HS-27A (cell line): ENCODE measurements around the gene EEFSEC.

Experiments
- DNase-seq: peaks from one replicate; pipeline ENCODE4 v3.0.0-alpha.2; 2012; ENCODE audit warnings: low read depth, missing footprints

Gene EEFSEC, protein sequence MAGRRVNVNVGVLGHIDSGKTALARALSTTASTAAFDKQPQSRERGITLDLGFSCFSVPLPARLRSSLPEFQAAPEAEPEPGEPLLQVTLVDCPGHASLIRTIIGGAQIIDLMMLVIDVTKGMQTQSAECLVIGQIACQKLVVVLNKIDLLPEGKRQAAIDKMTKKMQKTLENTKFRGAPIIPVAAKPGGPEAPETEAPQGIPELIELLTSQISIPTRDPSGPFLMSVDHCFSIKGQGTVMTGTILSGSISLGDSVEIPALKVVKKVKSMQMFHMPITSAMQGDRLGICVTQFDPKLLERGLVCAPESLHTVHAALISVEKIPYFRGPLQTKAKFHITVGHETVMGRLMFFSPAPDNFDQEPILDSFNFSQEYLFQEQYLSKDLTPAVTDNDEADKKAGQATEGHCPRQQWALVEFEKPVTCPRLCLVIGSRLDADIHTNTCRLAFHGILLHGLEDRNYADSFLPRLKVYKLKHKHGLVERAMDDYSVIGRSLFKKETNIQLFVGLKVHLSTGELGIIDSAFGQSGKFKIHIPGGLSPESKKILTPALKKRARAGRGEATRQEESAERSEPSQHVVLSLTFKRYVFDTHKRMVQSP

DNA sequence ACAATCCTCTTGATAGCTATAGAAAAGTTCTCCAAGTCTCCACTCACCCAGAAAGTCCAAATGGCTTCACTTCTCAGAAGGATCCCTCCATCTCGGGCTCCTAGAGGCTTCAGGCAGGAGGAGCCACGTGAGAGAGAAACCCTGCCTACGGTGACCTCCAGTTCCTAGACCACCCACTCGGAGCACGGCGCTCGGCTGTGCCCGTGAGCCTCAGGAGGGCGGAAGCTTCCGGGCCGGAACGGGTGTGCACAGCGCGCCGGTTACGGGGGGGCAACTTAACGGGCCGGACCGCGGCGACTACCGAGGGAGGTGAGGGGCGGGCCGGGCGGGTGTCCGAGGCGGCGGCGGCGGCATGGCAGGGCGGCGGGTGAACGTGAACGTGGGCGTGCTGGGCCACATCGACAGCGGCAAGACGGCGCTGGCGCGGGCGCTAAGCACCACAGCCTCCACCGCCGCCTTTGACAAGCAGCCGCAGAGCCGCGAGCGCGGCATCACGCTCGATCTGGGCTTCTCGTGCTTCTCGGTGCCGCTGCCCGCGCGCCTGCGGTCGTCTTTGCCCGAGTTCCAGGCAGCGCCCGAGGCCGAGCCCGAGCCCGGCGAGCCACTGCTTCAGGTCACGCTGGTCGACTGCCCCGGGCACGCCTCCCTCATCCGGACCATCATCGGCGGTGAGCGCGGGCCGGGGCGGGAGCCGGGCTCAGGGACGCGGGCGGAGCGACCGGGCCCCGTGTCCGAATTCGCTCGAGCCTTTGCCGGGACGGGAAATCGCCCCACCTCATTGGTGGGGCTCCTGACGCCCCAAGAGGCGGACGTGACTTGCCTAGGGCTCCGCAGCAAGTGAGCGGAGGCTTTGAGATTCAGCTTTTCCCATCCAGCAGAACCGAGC, at the start of gene EEFSEC:
TSS of gene EEFSEC (plus strand) at position 326 of the 886 bp plus-strand sequence. CDS start at position 353, 27 bp downstream.
- DNase-seq: peak; percentile 59

DNA sequence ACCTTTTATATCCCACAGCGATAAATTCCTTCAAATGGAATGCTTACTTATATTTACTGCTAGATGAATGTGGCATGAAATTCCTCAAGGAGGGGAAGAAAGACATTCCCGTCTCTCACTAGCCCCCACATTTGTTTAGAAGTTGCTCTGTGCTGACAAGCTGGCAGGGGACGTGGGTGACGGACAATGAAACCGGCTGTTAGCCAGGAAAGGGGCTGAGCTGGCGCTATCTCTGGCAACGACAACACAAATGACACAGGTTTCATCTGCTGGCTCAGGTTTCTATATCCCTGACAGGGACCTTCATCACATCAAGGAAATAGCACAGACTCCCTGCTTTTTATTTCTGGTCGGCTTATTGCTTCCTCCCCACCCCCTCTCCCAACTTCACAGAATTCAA, 45.4 kb upstream of the EEFSEC start:
- DNase-seq: no peak

DNA sequence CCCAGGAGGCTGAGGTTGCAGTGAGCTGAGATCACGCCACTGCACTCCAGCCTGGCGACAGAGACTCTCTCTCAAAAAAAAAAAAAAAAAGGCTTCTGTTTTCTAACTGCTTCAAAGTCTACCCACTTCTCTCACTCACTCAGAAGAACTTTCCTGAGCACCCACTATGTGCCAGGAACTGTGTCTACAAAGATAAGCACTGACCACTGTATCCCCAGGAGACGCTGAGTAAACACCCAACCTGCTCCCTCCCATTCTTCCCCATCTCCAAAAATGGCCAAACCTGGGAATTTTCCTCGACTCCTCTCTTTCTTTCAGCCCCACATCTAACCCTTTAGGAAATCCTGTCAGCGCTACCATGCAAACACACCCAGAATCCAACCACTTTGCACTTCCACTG, 42.1 kb upstream of the EEFSEC start:
- DNase-seq: no peak

DNA sequence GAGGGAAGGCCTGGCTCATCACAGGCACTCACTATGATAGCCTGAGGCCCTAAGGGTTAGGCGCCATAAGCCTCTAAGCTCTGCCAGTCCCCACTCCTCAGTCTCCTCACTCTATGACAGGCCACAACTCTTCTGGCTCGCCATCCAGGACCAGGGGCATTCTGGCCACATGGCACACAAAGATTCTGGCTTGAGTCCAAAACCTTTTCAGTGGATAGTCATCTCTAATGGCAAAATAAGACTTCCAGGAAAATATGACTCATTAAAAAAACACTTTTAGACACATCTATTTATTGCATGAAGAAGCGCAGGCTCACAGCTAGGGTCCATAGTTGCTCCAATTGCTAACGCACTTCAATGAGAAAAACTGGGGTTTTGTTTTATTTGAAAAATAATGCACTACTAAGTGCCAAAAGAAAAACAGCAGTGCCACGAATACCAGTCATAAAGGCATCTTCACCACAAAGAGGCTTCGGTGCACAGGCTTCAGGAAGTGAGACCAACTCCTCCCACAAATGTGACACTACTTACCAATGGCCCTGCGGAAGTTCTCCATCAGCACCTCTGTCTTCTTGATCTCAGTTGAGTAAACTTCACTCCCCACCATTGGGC, 40.8 kb upstream of the EEFSEC start:
- peak; percentile 78 for DNase-seq

DNA sequence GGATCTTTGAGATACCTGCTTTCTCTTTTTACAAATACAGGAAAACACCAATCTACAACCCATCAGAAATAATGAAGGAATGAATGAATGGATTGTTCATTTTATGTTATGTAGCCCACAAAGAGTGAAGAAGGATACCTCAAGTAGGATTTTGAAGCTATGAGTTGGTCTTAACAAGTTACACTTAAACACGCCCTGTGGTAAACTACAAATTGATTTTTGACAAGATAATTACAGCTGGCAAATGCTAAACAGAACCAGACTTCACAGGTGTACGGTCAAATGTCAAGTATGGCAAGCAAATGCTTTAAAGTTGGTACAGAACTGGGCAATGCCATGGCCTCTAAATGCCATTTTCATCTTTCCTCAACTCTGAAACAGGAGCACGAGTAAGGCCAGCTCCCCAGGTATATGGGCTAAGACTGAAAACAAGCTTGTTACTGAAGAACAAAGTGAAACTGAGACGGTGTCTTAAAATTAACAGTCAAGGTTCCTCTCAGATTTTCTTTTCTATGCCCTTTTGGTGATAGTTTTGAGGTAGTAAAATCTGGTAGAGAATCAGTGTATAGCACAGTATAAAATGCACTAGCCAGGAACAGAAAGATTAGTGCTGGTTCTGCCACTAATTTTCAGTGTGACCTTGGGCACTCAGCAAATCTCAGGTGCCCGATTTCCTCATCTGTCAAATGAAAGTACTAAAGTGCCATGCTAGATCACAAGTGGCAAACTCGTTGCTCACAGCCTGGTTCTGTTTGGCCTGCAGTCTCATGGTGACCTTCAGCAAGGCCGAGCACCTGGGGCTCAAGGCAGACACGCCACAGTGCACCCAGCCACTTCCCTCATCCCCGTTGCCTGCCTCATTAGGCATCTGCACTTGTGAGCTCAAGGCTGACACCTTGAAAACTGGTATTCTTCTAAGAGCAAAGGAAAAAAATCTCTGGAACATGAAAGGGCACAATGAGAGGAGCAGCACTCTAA, 39.2 kb upstream of the EEFSEC start:
- DNase-seq: no peak

DNA sequence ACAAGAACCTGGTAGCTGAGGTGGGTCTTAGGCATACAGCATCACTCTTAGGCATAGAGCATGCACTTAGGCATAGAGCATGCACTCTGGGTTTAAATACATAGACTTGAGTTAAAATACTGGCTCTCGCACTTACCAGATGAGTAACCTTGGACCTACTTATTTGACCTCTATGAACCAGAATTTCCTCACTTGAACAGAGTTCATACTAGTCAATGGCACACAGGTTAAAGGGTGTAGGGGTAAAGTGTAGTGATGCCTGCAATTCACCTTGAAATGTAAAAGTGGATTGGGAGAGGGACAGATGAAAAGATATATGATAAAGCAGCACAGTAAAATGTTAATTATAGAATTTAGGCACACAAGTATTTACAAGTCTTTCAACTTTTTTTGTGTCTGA, 31.3 kb upstream of the EEFSEC start:
- no peak for DNase-seq

DNA sequence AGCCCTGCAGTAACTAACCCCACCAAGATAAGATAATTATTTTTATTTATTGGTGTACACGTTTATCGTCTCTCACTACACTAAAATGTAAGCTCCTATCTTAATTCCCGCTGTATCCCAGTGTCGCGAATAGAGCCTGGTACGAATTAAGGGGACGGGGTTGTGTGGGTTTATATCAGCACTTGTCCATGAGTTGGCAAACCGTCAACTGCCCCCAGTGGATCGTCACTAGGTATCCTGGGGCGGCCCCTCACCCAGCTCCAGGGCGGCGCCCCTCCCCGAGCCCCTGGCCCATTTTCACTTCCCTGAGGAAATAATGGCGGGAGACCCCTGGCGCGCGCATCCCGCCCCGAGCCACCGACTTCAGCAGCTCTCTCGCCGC, 30.1 kb upstream of the EEFSEC start:
- no peak for DNase-seq

DNA sequence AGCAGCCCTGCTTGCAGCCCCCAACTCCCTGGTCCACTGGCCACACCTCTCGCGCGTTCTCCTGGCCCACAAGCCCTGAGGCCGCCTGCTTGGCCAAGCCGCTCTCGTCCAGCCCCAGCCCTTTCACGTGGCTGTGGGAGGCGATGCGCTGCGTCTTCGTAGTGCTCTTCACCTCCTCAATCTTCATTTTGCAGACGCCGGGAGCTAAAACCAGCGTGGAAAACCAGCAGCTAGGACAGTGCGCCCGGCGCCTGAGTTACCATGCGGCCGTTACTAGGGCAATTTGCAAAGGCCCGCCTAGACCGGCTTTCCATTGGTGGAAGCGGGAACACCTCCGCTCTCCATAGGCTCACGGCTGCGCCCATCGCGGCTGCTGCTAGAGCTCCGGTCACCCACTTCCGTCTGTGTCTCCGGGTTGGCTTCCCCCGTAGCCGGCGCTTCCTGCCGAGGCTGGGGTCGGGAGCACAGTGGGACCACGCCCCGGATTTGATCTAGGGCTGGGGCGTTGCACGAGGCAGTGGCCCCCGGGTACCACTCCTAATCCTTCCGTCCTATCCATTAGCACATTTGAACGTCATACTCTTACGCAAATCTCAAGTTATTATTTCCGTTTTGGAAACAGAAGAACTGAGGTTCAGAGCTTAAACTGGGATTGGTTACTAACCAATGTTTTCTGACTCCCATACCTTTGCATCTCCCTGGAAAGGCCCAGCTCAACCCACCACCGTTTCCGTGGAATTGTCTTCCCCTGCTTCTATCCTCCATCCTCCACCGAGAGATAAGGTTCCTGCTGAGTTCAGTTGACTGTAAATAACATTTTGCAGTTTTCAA, 29.5 kb upstream of the EEFSEC start, which contains the start of gene RUVBL1:
TSS of gene RUVBL1 (minus strand) at position 275 of the 831 bp plus-strand sequence. CDS start at position 187, 88 bp downstream.
- peak; percentile 90 for DNase-seq

DNA sequence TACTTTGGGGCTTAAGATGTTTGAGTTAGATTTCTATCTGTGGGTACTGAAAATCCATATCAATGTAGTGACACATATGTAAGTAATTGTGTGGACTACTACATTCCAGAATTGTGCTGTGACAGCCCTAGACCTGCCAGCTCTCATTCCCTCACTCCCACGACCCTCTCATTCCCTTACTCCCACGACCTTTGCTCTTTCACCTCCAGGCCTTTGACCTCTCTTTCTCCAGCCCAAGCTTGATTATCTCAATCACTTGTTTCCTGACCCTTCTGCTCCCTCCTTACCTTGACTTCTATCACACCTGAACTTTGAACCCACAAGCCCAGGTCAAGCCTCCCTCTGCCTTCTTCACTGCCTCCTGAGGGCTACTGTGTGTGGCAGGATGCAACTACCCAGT, 26.0 kb upstream of the EEFSEC start:
- DNase-seq: no peak

DNA sequence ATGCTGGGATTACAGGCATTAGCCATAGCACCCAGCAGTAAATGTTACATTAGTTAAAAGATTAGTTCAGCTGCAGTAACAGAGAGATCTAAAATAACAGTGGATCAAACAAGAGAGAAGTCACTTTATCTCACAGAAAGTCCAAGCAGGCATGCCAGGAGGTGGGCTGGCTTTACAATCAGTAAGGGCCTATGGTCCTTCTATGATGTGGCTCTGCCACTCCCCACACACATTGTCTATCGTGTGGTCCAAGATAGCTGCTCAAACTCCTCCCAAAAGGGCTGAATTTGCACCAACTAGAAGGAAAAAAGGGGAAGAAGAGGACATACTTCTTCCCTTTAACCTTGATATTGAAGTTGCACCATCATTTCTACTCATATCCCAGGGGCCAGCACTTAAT, 25.0 kb upstream of the EEFSEC start:
- no peak for DNase-seq

DNA sequence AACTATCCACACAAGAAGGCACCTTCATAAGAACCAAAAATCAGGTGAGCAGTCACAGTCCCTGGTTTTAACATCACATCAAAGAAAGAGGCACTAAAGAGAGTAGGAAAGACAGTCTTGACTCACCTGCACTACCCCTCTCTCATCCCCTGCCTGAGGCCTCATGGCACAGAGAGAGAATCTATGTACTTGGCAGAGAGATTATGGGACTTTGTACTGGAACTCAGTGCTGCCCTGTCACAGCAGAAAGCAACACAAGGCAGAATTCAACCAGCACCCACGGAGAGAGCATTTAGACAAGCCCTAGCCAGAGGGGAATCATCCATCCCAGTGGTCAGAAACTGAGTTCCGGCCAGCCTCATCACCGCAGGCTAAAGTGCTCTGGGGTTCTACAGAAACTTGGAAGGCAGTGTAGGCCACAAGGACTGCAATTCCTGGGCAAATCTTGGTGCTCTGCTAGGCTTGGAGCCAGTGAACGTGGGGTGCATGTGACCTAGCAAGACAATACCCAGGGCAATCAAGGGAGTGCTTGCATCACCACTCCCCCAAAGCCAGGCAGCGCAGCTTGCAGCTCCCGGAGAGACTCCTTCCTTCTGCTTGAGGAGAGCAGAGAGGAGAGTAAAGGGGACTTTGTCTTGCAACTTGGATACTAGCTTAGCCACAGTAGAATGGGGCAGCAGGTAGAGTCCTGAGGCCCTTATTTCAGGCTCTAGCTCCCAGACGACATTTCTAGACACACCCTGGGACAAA, 21.2 kb upstream of the EEFSEC start:
- DNase-seq: no peak

DNA sequence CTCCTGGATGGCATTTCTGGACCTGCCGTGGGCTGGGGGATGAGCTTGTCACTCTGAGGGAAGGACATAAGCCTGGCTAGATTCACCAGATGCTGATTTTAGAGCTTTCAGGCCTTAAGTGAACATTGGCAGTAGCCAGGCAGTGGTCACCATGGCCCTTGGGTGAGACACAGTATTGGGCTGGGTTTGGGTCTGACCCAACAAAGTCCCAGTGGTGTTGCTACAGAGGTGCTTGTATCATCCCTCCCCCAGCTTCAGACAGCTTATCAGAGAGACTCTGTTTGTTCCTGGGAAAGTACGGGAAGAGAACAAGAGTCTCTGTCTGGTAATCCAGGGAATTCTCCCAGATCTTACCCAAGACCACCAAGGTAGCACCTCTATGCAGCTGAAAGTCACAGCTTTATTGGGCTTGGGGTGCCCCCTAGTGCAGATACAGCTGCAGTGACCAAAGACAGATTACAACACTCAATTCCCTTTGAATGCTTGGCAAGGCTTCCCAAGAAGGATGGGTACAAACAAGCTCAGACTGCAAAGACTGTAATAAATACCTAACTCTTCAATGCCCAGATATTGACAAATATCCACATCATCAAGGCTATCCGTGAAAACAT, 19.9 kb upstream of the EEFSEC start:
- no peak for DNase-seq

DNA sequence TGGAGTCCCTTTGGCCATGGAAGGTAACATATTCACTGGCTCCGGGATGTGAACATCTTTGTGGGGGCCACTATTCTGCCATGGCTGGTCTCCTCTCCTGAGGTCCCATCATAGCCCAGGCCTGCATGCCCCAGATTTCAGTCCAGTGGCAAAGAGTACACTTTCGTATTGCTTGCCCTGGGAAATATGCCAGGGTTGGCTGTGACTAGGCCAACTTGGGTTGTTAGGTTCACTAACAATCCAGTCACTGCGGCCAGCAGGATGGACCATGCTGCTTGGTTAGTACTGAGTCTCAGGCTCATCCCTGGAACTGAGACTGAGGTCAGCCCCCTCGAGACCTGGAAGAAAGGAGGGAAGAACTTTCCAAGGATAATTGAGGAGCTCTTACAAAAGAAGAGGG, 9.8 kb upstream of the EEFSEC start:
- DNase-seq: no peak

DNA sequence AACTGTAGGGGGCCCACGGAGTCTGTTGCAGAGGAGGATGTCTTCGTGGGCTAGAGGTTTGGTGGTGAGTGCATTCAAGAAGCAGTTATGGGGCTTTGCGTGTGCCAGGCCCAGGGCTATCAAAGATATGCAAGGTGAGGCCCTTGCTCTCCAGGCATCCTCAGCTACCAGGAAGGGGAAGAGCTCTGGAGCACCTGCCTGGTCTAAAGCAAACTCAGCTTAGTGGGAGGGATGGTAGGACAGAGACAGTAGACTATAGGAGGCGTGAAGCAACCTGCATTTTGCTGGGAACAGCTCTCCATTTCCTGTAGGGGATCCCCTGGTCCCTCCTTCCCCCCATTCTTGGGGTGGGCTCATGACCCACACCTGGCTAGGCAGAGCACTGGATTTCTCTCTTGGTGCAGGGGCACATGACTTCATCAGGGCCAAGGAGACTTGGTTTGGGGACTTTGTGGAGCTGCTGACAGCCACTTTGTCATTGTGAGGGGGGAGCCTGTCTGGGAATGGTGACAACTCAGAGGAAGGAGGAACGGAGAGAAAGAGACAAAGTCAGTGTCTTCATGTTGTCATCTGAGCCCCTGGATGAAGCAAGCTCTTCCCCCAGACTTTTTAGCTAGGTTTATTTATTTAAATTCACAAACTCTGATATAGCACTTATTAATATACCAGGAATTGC, 8.6 kb upstream of the EEFSEC start:
- no peak for DNase-seq

DNA sequence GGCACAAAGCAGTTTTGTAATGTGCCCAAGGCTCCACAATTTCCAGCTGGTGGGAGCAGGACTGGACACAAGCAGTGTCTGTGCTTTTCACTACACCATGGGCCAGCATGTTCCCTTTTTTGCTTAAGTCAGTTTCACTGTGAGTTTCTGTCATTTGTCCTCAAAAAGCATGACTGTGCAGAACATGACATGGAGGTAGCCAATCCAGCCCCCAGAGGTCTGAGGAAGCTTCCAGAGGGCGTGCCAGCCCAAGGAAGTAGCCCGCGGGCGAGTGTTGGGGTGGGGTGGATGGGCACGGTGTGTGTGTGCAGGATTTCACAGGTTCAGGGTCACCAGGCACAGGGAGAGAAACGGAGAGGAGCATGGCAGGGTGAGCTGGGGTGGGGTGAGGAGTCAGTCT, 8.0 kb upstream of the EEFSEC start:
- no peak for DNase-seq

DNA sequence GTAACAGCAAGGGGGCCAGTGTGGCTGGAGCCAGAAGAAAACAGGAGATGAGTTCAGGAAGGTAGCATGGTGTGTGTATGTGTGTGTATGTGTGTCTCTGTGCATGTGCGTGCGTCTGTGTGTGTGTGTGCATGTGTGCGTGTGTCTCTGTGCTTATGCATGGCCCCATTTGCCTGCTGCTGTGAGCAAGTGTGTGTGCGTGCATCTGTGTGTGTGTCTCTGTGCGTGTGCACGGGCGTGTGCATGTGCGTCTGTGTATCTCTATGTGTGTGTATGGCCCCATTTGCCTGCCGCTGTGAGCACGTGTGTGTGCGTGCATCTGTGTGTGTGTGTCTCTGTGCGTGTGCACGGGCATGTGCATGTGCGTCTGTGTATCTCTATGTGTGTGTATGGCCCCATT, 7.1 kb upstream of the EEFSEC start:
- no peak for DNase-seq

DNA sequence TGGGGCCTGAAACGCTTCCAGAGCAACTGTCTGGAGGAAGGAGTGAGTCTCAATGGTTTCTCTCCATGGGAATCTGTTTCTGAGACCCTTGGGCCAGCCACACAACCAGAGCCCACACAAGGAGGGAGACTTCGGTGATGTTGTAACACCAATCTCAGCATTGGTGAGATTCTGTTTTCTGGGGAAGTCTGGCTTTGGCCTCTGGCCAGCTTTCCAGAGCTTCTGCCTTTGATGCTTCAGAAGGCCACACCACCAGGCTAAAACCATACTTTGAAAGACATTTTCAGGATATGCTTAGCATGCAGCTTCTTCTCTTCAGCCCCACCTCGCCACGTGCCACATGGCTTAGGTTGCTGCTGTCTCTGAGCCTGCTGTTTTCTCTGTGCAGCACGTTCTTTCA, 3.6 kb upstream of the EEFSEC start:
- no peak for DNase-seq

DNA sequence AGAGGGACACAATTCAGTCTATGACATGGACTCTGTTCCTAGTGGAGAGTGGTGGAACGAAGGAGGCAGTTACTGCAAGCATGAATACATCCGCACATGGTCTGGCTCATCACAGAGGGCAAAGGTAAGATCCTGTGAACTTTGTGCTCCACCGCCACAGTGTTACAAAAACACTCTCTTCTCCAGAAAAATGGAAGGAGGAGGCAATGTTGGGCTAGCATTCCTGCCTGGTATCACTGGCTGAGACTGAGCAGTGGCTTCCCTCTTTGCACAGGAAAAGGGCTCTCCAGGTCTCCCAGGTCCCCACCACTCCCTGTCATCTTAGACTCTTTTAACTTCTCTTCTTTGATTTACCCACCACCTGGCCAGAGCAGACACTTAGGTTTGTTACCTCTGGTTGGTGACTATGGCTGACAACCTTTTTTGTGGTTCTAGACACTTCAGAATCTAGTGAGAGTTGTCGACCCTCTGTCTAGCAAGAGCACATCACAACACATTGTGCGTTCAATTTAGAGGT, 1.5 kb upstream of the EEFSEC start:
- no peak for DNase-seq
